IPS DF 6.9 (cell line): ENCODE data around the gene OR52A5.
"Not testable (repeated sequence)": the region's sequence is repeated elsewhere in the genome, so short reads cannot be mapped to it uniquely, and the experiment has no call there.

ENCODE experiments used
- DNase-seq: peaks from one replicate; pipeline ENCODE4 v3.0.0-alpha.2; 2013; ENCODE audit warnings: low read depth, low spot score
- H3K27ac ChIP-seq: one replicate; pipeline ENCODE4 v1.5.1; 2013; ENCODE audit warnings: low read length, control low read depth
- H3K27me3 ChIP-seq: 2 replicates; pipeline ENCODE4 v1.6.1; 2013; ENCODE audit warnings: mild to moderate bottlenecking, low read length; ENCODE audit not compliant: control insufficient read depth, insufficient read depth
- H3K36me3 ChIP-seq: 2 replicates; pipeline ENCODE4 v1.6.1; 2013; ENCODE audit warnings: low read length; ENCODE audit not compliant: control insufficient read depth, insufficient read depth
- H3K4me1 ChIP-seq: 2 replicates; pipeline ENCODE4 v1.6.1; 2013; ENCODE audit warnings: low read length; ENCODE audit not compliant: control insufficient read depth, insufficient read depth
- H3K4me3 ChIP-seq: 2 replicates; pipeline ENCODE4 v1.5.1; 2013; ENCODE audit warnings: mild to moderate bottlenecking, low read length
- H3K9me3 ChIP-seq: 2 replicates; pipeline ENCODE4 v1.6.1; 2013; ENCODE audit warnings: low read length, inconsistent platforms; ENCODE audit not compliant: control insufficient read depth, insufficient read depth
- WGBS: extraction: QIAGEN DNeasy Blood & Tissue Kit; methylation state at CpG from one replicate; pipeline ENCODE4 v1.1.7; 2013; ENCODE audit warnings: mixed read lengths, missing lambda C conversion rate; ENCODE audit not compliant: insufficient read length, insufficient coverage; 5-methylcytosine and 5-hydroxymethylcytosine counted together

OR52A5 gene

GRCh38 chr11:5137996-5138395 lies at the start of gene OR52A5:
Gene OR52A5 (minus strand): TSS chr11:5138356. CDS start chr11:5132642, 5,714 bp downstream.
- no peaks in the 10 kb centered on the region for H3K27me3 ChIP-seq
- H3K27ac ChIP-seq, result no peak within 1 kb of the TSS
- H3K4me3 ChIP-seq, result no peak within 1 kb of the TSS
- no peak for DNase-seq
- no peaks in the 10 kb centered on the region for H3K36me3 ChIP-seq
- H3K9me3 ChIP-seq, result no peaks in the 10 kb centered on the region
- 100% methylated on average over 1 of the region's 2 CpGs for WGBS
- no peaks in the 10 kb centered on the region for H3K4me1 ChIP-seq

DNA sequence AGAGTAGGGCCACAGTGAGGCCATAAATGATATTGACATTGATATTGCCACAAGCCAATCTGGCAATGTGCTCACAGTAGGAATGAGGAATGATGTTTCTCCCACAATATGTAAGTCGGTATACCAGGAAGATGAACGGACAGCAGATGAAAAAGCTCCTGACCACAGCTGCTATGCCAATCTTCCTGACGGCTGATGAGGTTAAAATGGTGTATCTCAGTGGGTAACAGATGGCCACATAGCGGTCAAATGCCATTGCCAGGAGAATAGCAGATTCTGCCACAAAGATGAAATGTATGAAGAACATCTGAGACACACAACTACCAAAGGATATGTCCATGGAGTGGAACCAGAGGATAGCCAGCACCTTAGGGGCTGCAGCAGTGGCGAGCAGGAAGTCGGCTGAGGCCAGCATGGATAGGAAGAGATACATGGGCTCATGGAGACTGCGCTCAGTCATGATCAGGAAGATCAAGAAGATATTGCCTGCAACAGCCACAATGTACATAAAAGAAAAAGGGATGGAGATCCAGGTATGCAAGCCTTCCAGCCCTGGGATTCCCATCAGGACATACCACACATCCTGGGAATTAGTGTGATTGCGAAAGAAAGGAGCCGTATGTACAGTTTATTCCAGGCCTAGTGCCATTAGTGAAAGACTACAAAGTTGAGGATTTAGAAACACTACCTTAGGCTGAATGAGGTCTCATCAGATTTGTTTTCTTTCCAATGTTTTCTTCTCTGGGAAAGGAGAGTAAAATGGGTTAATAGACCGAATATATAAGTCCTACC lies 40.1 kb upstream of the OR52A5 start:
- no peak for DNase-seq
- WGBS, result no CpG with 5 or more reads among the region's 10 CpGs

DNA sequence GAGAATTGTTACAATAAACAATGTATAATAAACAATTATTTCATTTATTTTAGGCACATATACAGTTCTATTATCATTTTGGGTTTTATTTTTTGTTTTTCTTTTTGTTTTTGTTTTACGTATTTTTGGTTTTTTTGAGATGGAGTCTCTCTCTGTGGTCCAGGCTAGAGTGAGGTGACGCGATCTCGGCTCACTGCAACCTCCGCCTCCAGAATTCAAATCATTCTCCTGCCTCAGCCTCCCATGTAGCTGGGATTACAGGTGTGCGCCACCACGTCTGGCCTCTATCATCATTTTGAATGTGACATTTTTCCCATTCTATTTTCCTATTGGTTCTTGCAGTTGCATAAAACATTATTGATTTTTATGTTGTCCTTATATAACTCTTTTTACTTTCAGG lies 36.8 kb upstream of the OR52A5 start:
- H3K4me3 ChIP-seq, result no peak overlapping the region
- H3K27me3 ChIP-seq, result no peaks in the 10 kb centered on the region
- no peaks in the 10 kb centered on the region for H3K4me1 ChIP-seq
- no peaks in the 10 kb centered on the region for H3K9me3 ChIP-seq
- no peaks in the 10 kb centered on the region for H3K36me3 ChIP-seq
- WGBS, result no CpG with 5 or more reads among the region's 7 CpGs
- no peak for DNase-seq
- no peak overlapping the region for H3K27ac ChIP-seq

More for the DNA sequence above, 40.1 kb upstream of the OR52A5 start:
- Histone ChIP-seq H3K4me3 (no peak overlapping the region), H3K9me3 (no peaks in the 10 kb centered on the region), H3K36me3 (no peaks in the 10 kb centered on the region), H3K27ac (no peak overlapping the region), H3K4me1 (no peaks in the 10 kb centered on the region), H3K27me3 (no peaks in the 10 kb centered on the region)

DNA sequence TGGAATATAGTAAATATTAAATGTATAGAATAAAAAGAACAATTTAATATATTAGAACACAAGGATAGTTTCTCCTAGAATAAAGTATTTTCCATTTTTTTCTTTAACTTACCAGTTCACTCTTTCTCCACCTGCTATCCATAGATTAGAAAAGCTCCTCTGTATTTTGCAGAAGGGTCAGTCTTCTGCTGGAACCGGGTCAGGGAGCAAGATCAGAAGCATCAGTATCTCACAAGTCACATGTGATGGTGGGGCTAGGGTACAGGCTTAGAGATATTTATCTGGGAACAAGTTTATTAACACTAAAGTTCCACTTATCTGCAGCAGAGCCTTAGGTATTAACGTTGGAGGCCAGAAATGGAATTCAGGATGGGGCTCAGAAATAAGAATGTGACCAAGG lies 33.7 kb upstream of the OR52A5 start:
- H3K36me3 ChIP-seq, result no peaks in the 10 kb centered on the region
- WGBS, result no CpG with 5 or more reads among the region's 2 CpGs
- no peak for DNase-seq
- no peaks in the 10 kb centered on the region for H3K27me3 ChIP-seq
- no peak overlapping the region for H3K4me3 ChIP-seq
- H3K27ac ChIP-seq, result no peak overlapping the region
- no peaks in the 10 kb centered on the region for H3K4me1 ChIP-seq
- H3K9me3 ChIP-seq, result no peaks in the 10 kb centered on the region

DNA sequence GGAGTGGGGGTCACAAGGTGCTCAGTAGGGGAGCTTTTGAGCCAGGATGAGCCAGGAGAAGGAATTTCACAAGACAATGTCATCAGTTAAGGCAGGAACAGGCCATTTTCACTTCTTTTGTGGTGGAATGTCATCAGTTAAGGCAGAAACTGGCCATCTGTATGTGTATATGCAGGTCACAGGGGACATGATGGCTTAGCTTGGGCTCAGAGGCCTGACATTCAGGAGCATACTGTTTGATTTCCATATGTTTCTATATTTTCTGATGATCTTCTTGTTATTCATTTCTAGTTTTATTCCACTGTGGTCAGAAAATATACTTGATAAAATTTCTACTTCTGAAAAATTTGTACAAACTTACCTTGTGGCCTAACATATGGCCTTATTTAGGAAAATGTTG lies 27.7 kb upstream of the OR52A5 start:
- not testable (repeated sequence) for H3K27ac ChIP-seq, H3K36me3 ChIP-seq, H3K4me1 ChIP-seq, DNase-seq, H3K27me3 ChIP-seq, H3K4me3 ChIP-seq, H3K9me3 ChIP-seq

DNA sequence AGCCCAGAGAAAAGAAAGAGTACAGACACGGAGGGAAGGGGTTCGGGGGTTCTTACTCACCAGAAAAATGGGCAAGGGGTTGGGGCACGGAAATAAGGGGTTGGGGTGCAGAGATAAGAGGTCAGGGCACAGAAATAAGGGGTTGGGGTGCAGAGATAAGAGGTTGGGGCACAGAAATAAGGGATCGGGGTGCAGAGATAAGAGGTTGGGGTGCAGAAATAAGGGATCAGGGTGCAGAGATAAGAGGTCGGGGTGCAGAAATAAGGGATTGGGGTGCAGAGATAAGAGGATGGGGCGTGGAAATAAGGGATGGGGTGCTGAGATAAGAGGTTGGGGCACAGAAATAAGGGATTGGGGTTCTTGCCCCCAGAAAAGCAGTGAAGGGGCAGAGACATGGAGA lies 26.7 kb upstream of the OR52A5 start:
- not testable (repeated sequence) for DNase-seq, H3K36me3 ChIP-seq, H3K4me3 ChIP-seq, H3K27ac ChIP-seq, H3K27me3 ChIP-seq, H3K9me3 ChIP-seq, H3K4me1 ChIP-seq
- WGBS, result 100% methylated on average over 1 of the region's 6 CpGs

DNA sequence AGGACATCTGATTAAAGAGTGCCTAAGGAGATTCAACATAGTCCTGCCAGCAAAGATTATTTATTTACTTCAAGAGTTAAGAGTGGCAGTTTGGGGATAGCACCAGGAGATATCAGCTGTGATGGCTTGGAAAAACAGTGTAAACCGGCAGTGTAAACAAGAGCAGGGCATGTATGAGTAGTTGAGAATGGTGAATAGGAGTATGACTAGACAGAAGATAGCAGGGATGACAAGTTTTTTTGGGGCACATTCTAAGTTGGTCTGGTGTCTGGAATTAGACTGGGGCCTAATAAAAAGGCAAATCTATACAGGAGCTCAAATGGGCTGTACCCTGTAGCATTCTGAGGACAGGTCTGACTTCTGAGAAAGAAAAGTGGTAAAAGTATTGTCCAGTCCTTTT lies 22.9 kb upstream of the OR52A5 start:
- H3K27ac ChIP-seq, H3K27me3 ChIP-seq, H3K4me1 ChIP-seq, DNase-seq, H3K36me3 ChIP-seq, H3K9me3 ChIP-seq, H3K4me3 ChIP-seq: not testable (repeated sequence)
- WGBS, result no CpG with 5 or more reads among the region's 1 CpG

DNA sequence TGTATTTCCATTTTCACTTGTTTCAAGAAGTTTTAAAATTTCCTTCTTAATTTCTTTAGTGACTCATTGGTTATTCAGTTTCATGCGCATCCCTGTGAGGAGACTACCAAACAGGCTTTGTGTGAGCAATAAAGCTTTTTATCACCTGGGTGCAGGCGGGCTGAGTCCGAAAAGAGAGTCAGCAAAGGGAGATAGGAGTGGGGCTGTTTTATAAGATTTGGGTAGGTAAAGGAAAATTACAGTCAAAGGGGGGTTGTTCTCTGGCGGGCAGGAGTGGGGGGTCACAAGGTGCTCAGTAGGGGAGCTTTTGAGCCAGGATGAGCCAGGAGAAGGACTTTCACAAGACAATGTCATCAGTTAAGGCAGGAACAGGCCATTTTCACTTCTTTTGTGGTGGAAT lies 22.1 kb upstream of the OR52A5 start:
- H3K9me3 ChIP-seq, H3K27ac ChIP-seq, DNase-seq, H3K27me3 ChIP-seq, H3K4me1 ChIP-seq, H3K36me3 ChIP-seq, H3K4me3 ChIP-seq: not testable (repeated sequence)
- no CpG with 5 or more reads among the region's 4 CpGs for WGBS

DNA sequence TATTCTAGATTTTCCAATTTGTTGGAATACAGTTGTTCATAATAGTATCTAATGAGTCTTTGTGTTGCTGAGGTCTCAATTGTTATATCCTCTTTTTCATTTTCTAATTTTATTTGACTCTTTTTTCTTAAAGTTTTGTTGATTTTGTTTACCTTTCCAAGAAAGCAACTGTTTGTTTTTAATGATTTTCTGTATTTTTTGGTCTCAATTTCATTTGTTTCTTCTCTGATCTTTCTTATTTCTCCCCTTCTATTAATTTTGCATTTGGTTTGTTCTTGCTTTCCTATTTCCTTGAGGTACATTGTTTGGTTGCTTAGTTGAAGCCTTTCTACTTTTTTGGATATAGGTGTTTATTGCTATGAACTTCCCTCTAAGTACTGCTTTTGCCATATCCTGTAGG lies 21.6 kb upstream of the OR52A5 start:
- H3K4me3 ChIP-seq, result no peak overlapping the region
- DNase-seq, result no peak
- H3K4me1 ChIP-seq, result no peaks in the 10 kb centered on the region
- no peak overlapping the region for H3K27ac ChIP-seq
- no peaks in the 10 kb centered on the region for H3K9me3 ChIP-seq
- H3K27me3 ChIP-seq, result no peaks in the 10 kb centered on the region
- no peaks in the 10 kb centered on the region for H3K36me3 ChIP-seq

DNA sequence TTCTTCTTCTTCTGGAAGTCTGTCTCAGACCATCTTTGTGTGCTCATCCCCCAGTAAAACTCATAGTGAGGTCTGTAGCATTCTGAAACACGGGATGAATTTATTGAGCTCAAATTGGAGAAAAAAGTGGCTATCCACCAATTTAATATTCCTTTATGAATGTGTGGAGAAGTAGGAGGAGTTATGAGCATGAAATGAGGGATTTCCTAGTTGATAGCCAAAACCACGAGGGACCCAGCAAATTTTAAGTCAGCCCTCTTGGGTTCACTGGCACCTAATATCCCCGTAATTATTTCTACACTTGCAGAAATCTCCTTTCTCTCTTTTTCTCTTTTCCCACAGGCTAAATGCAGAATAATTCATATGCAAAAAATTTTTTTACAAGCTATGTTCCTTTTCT lies 16.5 kb upstream of the OR52A5 start, which contains the start of gene OR52A1:
TSS of gene OR52A1 (minus strand) at position 101 of the 400 bp plus-strand sequence. CDS start 2,388 bp downstream, outside the sequence.
- no CpG with 5 or more reads among the region's 3 CpGs for whole genome bisulfite sequencing
- Histone ChIP-seq H3K36me3 (no peaks in the 10 kb centered on the region), H3K27me3 (no peaks in the 10 kb centered on the region), H3K9me3 (no peaks in the 10 kb centered on the region), H3K4me3 (no peak within 1 kb of the TSS), H3K4me1 (no peaks in the 10 kb centered on the region), H3K27ac (no peak within 1 kb of the TSS)
- no peak for DNase-seq
